IMR-90 (cell line): ENCODE data around the gene UPK3A. TPM values are rescaled to one million over a fixed set of nuclear protein-coding genes. Genes with fewer than 3 reads are reported as not detected.

ENCODE experiments used
- ATAC-seq: fragments of 200-7000 bp; cut with Tn5 transposase; 2 replicates; pipeline ENCODE4 v1.9.1; 2020; ENCODE audit warnings: low read depth, mild to moderate bottlenecking, moderate library complexity
- BruUV-seq: library from RNA; stranded (reverse); fragments of 400-500 nt; replicated peaks from 2 replicates; lab custom pipeline; 2021; lab: Mats Ljungman, UMichigan
- CTCF ChIA-PET: fragments of 300-600 bp; formaldehyde crosslinking; extraction: SDS; loops from one replicate; lab custom pipeline; 2021; ENCODE audit warnings: antibody characterized with exemption; lab: Yijun Ruan, JAX
- POLR2A ChIA-PET: fragments of 300-600 bp; sonication (Branson Sonifier 250); formaldehyde crosslinking; loops from one replicate; lab custom pipeline; 2022; ENCODE audit warnings: antibody characterized with exemption; ENCODE audit not compliant: unreplicated experiment; lab: Charles Lee
- DNase-seq: peaks from one replicate; pipeline ENCODE4 v3.0.0; 2013
- H2AFZ ChIP-seq: replicated peaks from 2 replicates; pipeline ENCODE3; 2013; ENCODE audit warnings: low read length, mild to moderate bottlenecking; ENCODE audit not compliant: poor library complexity
- H2AK5ac ChIP-seq: 2 replicates; pipeline ENCODE4 v1.6.1; 2013; ENCODE audit warnings: low read depth, low read length, inconsistent platforms
- H2AK9ac ChIP-seq: replicated peaks from 2 replicates; pipeline ENCODE3; 2013; ENCODE audit warnings: mild to moderate bottlenecking, low read depth, low read length, moderate library complexity; ENCODE audit not compliant: poor library complexity
- H2BK120ac ChIP-seq: 2 replicates; pipeline ENCODE4 v1.6.1; 2013; ENCODE audit warnings: low read depth, low read length, inconsistent platforms
- H2BK15ac ChIP-seq: 3 replicates; pipeline ENCODE4 v1.6.1; 2013; ENCODE audit warnings: low read depth, low read length, inconsistent platforms
- H2BK20ac ChIP-seq: 2 replicates; pipeline ENCODE4 v1.6.1; 2013; ENCODE audit warnings: low read depth, mild to moderate bottlenecking, inconsistent platforms, low read length, moderate library complexity
- H2BK5ac ChIP-seq: 2 replicates; pipeline ENCODE4 v1.6.1; 2013; ENCODE audit warnings: mild to moderate bottlenecking, low read depth, low read length, inconsistent platforms; ENCODE audit not compliant: poor library complexity, severe bottlenecking
- H3K14ac ChIP-seq: replicated peaks from 2 replicates; pipeline ENCODE4 v1.6.1; 2013; ENCODE audit warnings: low read depth, low read length, inconsistent platforms
- H3K18ac ChIP-seq: 2 replicates; pipeline ENCODE4 v1.6.1; 2013; ENCODE audit warnings: low read depth, low read length, control low read depth
- H3K23ac ChIP-seq: 2 replicates; pipeline ENCODE4 v1.6.1; 2013; ENCODE audit warnings: low read depth, low read length, inconsistent platforms
- H3K27ac ChIP-seq: 2 replicates; pipeline ENCODE4 v1.5.1; 2013; ENCODE audit warnings: mild to moderate bottlenecking, control low read depth, low read length; ENCODE audit not compliant: insufficient read depth
- H3K27me3 ChIP-seq: 2 replicates; pipeline ENCODE4 v1.6.1; 2013; ENCODE audit warnings: low read length; ENCODE audit not compliant: control insufficient read depth, insufficient read depth
- H3K36me3 ChIP-seq: 2 replicates; pipeline ENCODE4 v1.6.1; 2013; ENCODE audit warnings: low read length, mixed read lengths; ENCODE audit not compliant: control insufficient read depth, insufficient read depth
- H3K4ac ChIP-seq: 2 replicates; pipeline ENCODE4 v1.6.1; 2013; ENCODE audit warnings: low read depth, low read length, inconsistent platforms
- H3K4me1 ChIP-seq: 2 replicates; pipeline ENCODE4 v1.6.1; 2013; ENCODE audit warnings: low read length, mixed read lengths; ENCODE audit not compliant: control insufficient read depth, insufficient read depth
- H3K4me2 ChIP-seq: 2 replicates; pipeline ENCODE4 v1.6.1; 2013; ENCODE audit warnings: low read depth, mild to moderate bottlenecking, control low read depth, low read length, moderate library complexity
- H3K4me3 ChIP-seq: 2 replicates; pipeline ENCODE4 v1.5.1; 2013; ENCODE audit warnings: low read depth, mild to moderate bottlenecking, control low read depth, low read length, moderate library complexity; ENCODE audit not compliant: insufficient read depth
- H3K56ac ChIP-seq: 2 replicates; pipeline ENCODE4 v1.6.1; 2013; ENCODE audit warnings: low read length, inconsistent platforms; ENCODE audit not compliant: insufficient read depth; ENCODE audit errors: extremely low read depth
- H3K79me1 ChIP-seq, 2 experiments: 2 replicates each; pipeline ENCODE4 v1.6.1; 2013; ENCODE audit warnings: low read length in 2 of 2, inconsistent platforms in 1 of 2, low read depth in 1 of 2
- H3K9ac ChIP-seq: 2 replicates; pipeline ENCODE4 v1.6.1; 2013; ENCODE audit warnings: low read depth, low read length, control low read depth
- H3K9me1 ChIP-seq: 2 replicates; pipeline ENCODE4 v1.6.1; 2013; ENCODE audit warnings: low read length, inconsistent platforms; ENCODE audit not compliant: insufficient read depth
- H3K9me3 ChIP-seq: 2 replicates; pipeline ENCODE4 v1.6.1; 2013; ENCODE audit warnings: low read length; ENCODE audit not compliant: control insufficient read depth, insufficient read depth
- H4K20me1 ChIP-seq: 2 replicates; pipeline ENCODE4 v1.6.1; 2013; ENCODE audit warnings: low read length, inconsistent platforms; ENCODE audit not compliant: insufficient read depth
- H4K5ac ChIP-seq: 2 replicates; pipeline ENCODE4 v1.6.1; 2013; ENCODE audit warnings: mild to moderate bottlenecking, low read depth, low read length, control low read depth
- H4K8ac ChIP-seq, 2 experiments: 2 replicates each; pipeline ENCODE4 v1.6.1; 2013; ENCODE audit warnings: low read depth in 2 of 2, low read length in 2 of 2, control low read depth in 1 of 2, inconsistent platforms in 1 of 2
- H4K91ac ChIP-seq: 2 replicates; pipeline ENCODE4 v1.6.1; 2013; ENCODE audit warnings: low read depth, low read length, inconsistent platforms; ENCODE audit not compliant: insufficient read depth
- BHLHE40 ChIP-seq: fragments of 150-350 bp; IDR thresholded peaks from 2 replicates; pipeline ENCODE4 v1.6.1; 2016; ENCODE audit warnings: mild to moderate bottlenecking, low read depth, low read length
- CEBPB ChIP-seq: IDR thresholded peaks from 2 replicates; pipeline ENCODE4 v1.6.1; 2012; ENCODE audit warnings: low read depth, low read length, improper control_type of control experiment
- WGBS, 2 experiments: methylation state at CpG; one replicate each; pipeline versions ENCODE4 v1.1.5 to v1.1.7; 2013; ENCODE audit warnings: missing lambda C conversion rate in 2 of 2; ENCODE audit not compliant: insufficient read length in 1 of 2; ENCODE audit errors: extremely low coverage in 2 of 2; 5-methylcytosine and 5-hydroxymethylcytosine counted together
- dilution Hi-C: fragments of 300-500 bp; cut with HindIII; formaldehyde crosslinking; loops from one replicate; pipeline ENCODE4 v1.14.3; 2018; ENCODE audit warnings: low sequenced_read_pairs; ENCODE audit not compliant: unreplicated experiment
- in situ Hi-C: fragments of 300-500 bp; cut with MboI; formaldehyde crosslinking; loops from 3 replicates; pipeline ENCODE4 v1.14.3; 2019; ENCODE audit warnings: low sequenced_read_pairs, inconsistent platforms, mixed read lengths
- intact Hi-C: fragments of 100-400 bp; cut with micrococcal nuclease; formaldehyde crosslinking; loops from 2 replicates; pipeline ENCODE4 v1.10.0; 2022
- polyA plus RNA-seq, 3 experiments: library from polyadenylated mRNA; depleted of rRNA; stranded (reverse); fragments of >200 nt; gene quantifications; 2 replicates each; pipeline ENCODE4 v1.2.3, GENCODE V29; 2012; ENCODE audit warnings: low replicate concordance in 1 of 3
- total RNA-seq: library from RNA; depleted of rRNA; stranded (reverse); fragments of >200 nt; gene quantifications from 2 replicates; pipeline ENCODE4 v1.2.3, GENCODE V29; 2012

The UPK3A gene
- total and polyA plus RNA-seq, 2 of the 4 experiments (the other 2 are of a cell fraction): not detected

DNA sequence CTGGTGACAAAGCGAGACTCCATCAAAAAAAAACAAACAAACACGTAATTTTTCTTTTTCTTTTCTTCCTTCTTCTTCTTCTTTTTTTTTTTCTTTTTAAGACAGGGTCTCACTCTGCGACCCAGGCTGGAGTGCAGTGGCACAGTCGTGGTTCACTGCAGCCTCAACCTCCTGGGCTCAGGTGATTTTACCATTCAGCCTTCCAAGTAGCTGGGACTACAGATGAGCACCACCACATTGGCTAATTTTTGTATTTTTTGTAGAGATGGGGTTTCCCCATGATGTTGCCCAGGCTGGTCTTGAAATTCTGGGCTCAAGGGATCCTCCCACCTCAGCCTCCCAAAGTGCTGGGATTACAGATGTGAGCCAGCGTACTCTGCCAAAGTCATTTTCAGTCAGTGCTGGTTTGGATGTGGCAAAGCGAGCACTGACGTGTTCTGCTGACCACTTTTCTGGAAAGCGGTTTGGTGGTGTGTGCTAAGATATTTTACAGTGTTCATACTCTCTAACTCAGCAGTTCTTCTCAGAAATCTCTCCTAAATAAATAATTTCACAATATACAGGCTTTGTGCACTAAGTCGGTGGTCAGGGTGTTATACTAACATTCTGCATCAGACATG is 35.7 kb downstream of the UPK3A start (continued):
- TF ChIP-seq CEBPB: peak; percentile 24; the same call in 1 of the 2 replicates

DNA sequence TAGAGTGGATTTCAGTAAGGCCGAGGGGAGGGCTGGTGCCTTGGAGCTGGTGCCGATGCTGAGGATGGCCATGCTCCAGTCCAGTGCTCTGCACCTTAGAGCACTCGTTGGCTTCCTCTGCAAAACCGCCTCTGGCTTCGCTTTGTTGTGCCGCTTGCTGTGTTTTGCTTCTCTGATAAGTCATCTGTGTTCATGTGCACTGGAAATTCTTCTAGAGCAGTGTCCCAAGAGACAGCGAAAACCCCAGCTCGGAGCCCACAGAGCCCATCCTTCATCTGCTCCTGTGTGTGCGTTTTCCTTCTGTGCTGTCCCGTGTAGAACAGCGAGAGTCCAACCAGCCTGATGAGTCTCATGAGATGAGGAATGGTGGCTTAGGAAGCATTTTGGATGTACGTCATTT is 37.1 kb downstream of the UPK3A start:
- intact Hi-C loops (no loop called here), dilution Hi-C loops (no loop called here), in situ Hi-C loops (no loop called here)
- Histone ChIP-seq H2BK15ac (no peak overlapping the region), H3K4ac (no peak overlapping the region), H2BK120ac (no peak overlapping the region), H4K91ac (no peak overlapping the region), H3K9ac (no peak overlapping the region), H3K14ac (no peak overlapping the region), H3K4me1 (peaks cover 20% of the 10 kb centered on the region), H3K9me3 (no peaks in the 10 kb centered on the region), H3K4me2 (no peak overlapping the region), H3K27me3 (no peaks in the 10 kb centered on the region), H2BK5ac (no peak overlapping the region), H2AFZ (no peak overlapping the region), H3K23ac (no peak overlapping the region), H3K18ac (no peak overlapping the region), H2BK20ac (no peak overlapping the region), H3K9me1 (peaks cover 20% of the 10 kb centered on the region), H3K27ac (no peak overlapping the region), H3K56ac (no peak overlapping the region), H3K4me3 (no peak overlapping the region), H4K5ac (no peak overlapping the region), H4K20me1 (peaks cover 19% of the 10 kb centered on the region), H3K79me1 (peaks cover 19 to 72% of the 10 kb centered on the region in 2 experiments), H2AK9ac (no peak overlapping the region), H2AK5ac (no peak overlapping the region), H4K8ac (no peak overlapping the region), H3K36me3 (peaks cover 29% of the 10 kb centered on the region)
- no peak for TF ChIP-seq BHLHE40
- no TSS peak for BruUV-seq
- CTCF ChIA-PET: no interaction called here
- ATAC-seq: no peak
- WGBS, 2 experiments: 85% methylated on average over 6 of the region's 12 CpGs; no CpG with 5 or more reads in 1 of the 2 experiments
- DNase-seq: no peak
- POLR2A ChIA-PET: no interaction called here
